Measurements from ENCODE around the gene SH3D21.

SH3D21 gene

DNA sequence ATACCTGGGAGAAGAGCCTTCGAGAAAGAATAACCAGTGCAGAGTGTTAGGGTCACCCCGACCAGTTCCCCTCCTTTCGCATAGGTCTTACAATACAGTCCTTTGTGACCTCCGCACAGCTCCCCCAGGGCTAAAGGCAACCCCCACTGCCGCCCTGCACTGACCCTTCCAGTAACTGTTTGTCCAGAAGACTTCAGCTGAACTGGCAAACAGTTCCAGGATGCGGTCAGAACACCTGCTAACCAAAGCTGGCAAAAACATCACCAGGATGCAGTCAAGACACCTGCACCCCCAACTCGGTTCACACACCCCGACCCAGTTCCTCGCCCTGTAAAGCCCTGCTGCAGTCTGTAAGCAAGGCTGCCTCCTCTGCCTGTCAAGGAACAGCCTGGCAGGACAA is 23.6 kb downstream of the SH3D21 start:
- no peak for DNase-seq (ENCODE audit: low read depth)

DNA sequence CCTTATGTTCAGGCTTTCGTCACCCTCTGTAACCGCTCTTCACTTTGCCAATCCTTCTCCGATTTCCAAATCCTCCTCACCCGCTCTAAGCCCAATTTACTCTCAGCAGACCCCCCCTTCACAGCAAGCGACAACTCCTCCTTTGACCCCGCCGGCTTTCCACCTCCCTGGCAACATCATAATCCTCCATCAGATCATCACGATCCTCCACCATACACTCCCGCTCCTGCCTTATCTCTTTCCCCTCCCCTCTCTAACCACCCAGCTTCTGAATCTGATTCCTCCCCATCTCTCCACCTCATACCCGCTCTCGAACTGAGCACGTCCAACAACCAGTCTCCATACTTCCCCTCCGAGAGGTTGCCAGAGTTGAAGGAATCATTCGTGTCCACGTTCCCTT is 24.8 kb downstream of the SH3D21 start:
- DNase-seq (ENCODE audit: low read depth): no peak

DNA sequence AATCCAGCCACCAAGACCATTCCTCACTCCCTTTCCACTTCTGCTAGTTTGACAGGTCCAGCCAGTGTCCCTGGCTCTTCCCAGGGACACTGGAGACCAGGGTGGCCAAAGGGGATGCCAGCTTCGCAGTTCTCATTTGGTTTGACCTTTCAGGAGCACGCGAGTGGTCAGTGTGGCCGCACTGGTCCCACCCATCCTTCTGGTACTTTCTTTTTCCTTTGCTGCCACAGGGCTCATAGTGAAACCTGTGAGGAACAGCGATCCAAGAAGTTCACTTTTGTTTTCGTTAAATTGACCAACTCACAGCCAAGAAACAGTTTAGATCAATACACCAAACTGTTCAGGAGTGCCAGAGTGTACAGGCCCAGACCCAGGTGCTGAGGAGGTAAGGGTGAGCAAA is 31.7 kb downstream of the SH3D21 start:
- no peak for DNase-seq (ENCODE audit: low read depth)

DNA sequence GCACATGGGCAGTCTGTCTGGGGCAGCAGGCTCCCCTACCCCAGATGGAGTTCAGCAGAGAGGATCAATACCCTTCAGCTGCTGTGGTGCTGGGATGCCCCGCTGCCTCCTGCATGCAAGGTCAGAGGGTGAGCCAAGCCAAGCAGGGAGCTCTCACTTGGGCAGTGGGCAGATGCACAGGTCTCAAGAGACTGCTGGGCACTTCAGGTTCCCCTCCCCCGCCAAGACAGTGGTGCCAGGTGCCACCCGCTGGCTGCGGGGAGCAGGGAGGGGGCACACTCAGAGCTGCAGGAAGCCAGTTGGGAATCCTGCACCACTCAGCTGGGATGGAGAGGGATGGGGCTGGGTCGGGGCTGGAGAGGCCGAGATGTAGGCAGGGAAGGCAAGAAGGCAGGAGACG is 33.0 kb downstream of the SH3D21 start:
- DNase-seq (ENCODE audit: low read depth): no peak

DNA sequence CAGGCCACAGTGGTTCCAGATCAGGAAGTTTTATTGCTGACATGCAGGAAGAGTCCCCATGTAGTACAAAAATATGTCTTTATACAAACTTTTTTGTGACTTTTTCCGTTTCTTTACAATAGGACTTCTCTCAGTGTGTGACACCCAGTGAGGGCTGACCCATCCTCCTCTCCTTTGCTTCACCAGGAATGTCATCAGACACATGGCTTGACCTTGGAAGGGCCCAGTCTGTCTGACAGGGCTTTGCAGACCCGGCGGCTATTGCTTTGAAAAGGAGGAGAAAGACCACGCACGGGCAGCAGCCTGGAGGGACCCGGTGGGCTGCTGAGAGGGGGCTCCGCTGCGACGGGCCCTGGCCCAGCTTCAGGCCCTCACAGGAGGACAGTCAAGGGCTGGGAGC is 33.4 kb downstream of the SH3D21 start:
- no peak for DNase-seq (ENCODE audit: low read depth)

DNA sequence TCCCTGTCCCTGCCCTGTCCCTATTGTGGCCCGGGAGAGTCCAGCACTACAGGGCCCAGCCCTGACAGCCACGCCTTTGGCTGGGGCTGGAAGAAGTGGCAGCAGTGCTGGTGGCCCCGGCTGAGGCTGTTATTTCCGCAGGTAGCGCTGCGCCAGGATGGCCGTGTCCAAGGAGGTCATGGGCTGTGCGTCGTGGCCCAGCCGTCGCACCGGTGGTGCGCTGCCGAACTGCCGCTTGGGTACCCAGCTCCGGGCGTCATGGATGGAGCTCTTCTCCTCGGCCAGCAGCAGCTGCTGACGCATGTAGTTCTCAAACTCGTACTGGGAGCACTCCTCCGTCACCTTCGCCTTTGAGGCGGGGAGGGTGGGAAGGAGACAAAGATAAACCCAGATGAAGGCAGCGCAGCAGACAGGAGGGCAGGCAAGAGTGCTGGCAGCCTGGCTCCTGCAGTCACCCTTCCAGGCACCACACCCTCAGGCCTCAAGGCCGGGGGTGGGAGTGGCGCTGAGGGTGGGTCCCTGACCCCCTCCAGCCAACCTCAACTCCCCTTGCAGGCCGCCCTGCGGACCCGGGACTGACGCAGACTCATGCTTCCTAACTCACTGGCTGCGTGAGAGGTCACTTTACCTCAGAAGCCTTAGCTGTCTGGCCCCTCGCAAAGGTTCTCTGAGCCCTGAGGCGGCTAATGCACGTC is 35.6 kb downstream of the SH3D21 start:
- DNase-seq (ENCODE audit: low read depth): no peak

DNA sequence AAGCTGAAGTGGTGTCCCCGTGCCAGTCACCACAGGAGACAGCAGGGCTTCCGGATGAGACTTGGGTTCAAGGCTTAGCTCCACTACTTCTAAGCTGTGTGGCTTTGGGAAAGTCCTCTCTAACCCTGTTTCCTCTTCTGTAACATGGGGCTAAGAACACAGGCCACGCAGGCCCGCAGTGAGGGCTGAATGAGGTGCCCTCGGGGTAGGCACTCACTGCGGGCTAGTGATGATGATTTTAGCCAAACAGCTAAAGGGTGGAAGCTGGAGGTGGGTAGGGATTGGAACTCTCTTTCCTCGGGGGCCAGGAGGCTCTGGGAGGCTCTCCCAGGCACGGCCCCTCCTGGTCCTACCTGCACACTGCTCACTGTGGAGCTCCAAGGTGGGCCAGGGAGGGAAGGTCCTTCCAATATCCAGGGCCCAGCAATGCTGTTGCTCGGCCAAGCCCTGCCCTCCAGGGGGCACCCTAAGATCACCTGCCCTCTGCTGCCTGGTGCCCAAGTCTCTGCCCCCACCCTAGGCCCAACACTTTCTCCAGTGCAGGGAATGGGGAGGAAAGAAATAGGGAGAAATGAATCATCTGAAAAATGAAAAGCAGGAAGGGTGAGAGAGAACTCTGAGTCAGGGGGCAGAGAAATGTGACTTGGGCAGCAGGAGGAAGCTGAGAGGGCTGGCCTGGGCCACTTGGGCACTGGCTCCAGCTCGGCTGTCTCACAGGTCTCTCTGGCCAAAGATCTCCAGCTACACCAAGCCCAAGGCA is 36.4 kb downstream of the SH3D21 start:
- DNase-seq (ENCODE audit: low read depth): peak; percentile 92

DNA sequence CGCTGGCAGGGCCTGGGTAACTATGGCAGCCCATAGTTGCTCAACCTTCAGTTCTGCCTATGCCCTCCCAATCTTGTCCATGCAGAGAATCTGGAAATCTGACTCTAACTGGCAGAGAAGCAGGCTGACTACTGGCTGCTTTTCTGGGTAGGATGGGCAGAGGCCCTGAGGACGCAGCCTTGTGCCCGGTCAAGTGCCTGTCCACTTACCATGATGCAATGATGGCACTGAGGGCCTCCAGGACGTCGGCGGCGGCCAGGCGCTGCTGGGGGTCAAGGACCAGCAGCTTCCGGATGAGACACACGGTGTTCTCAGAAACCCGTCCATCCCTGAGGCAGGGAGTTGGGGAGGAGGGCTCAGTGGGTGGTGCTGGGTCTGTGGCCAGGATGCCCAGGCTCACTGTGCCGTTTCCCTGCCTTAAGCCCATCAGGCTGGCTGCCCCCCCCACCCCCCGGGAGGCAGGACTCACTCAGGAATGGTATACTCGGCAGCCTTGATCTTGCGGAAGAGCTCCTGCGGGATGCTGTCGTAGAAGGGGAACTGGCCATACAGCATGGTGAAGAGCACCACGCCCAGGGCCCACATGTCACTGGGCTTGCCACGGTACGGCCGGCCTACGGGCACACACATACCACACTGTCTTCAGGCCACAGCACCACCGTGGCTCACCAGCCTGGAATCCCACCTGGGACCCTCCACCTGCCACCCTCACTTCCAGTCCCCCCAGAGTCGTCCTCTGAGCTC is 37.7 kb downstream of the SH3D21 start:
- DNase-seq (ENCODE audit: low read depth): no peak

DNA sequence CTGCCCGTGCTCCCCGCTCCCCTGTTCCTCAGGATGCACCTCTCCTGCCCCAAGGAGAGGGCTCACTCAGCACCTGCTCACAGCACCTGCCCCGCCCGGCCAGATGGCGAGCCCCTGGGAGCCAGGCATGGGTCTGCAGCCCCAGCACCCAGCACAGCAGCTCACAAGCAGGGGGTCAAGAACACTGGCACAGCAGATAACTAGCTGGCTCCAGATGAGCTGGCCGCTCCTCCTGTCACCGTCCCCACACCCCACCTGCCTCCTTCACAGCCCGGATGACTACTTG is 38.2 kb downstream of the SH3D21 start:
- no peak for DNase-seq (ENCODE audit: low read depth)

DNA sequence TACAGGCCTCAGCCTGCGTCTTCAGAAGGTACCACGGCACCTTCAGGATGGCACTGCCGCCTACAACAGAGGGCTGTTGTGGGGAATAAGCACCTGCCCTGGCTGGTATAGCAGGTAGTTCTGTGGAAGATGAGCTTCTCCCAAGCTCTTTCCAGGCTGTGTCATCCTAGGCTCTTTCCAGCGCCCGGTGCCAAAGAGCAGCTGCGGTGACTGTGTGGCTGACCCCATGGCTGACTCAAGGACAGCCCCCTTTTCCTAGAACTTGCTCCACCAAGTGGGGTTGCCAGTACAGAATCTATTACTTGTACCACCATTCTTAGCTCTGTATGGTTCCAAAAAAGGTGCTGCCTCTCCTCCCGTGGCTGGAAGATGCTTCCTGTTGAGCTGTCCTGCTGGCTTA is 39.2 kb downstream of the SH3D21 start:
- DNase-seq (ENCODE audit: low read depth): no peak

DNA sequence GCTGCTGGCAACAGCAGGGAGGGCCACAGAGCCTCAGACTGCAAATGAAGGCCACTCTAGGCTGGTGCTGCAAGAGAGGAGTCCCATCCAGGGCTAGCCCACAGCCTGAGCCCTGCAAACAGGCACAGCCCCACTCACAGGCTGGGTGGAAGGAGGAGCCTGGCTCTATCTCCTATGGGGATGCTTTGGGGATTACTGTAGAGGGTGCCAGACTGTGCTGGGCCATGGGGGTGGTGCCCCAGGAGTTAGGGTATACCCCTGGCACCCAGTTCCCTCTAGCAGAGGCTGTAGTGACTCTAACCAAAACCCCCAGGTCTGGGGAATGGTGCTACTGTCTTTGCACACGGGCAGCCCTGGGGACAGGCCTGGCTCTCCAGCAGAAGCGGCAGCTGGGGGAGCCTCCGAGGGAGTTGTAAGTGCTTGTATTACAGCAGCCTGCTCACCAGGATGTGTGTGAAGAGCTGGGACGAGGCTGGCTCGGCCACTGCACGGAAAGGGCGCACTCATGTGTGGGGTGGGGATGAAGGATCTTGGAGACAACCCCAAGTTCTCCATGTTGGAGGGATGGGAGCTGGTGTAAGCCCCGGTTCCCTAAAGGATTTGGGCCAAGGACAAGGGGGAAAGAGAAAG is 40.7 kb downstream of the SH3D21 start:
- DNase-seq (ENCODE audit: low read depth): no peak

DNA sequence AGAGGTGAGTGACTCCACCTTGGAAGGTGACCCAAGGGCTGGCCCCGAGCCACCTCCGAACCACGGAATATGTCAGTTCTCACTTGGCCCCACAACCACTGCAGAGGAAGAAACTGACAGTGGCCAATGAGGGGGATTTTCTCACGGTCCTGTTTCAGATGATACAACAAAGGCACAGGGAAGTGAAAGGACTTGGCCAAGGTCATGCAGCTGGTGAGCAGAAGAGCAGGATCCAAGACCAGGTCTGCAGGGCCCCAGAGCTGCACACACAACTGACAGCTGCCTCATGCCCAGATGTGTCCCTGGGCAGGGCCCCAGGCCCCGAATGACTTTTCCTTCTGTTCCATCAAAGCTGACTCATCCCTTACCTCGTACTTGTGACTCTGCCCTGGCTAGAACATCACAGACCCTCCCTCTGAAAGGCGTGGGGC is 43.1 kb downstream of the SH3D21 start:
- peak; percentile 84 for DNase-seq (ENCODE audit: low read depth)

DNA sequence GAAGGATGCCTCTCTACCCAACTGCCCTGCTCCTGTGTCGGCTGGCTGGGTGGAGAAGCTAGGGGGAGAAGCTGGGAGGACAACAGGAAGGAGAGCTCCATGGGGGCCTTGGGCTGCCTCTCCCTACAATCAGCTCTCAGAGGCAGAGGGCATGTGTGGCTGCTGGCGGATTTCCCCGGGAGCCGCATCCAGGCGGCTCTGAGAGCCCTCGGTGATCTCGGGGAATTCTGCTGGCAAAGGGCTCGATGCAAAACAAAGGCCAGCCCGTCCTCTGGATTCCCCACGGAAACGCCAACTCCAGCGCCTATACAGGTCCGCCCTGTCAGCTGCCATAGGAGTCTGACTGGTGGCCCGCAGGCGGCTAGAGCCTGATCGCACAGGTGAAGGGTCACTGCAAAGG is 43.7 kb downstream of the SH3D21 start:
- DNase-seq (ENCODE audit: low read depth): no peak

DNA sequence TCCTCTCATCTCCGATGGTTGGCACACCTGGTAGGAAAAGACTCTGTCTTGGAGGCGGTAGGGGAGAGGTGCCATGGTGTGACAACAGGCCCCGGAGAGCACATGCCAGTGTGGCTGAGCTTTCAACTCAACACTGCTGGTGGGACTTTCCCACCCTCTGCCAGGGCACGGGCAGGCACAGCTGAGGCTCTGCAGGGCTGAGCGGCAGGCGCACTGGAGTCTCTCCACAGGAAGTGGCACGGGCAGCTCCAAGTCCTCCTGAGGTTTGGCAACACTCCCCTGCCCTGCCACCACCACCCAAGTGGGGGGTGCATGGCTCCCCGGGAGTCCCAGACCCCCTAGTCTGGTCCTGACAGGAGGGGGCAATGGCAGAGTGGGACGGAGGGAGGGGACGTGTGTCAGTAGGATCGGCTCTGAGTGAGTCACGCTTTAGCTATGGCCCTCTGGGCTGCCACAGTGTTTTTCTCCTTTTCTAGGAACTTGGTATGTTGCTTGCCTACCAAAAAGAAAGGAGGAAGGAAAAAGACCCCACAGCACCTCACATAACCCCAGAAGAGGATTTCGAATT is 44.6 kb downstream of the SH3D21 start:
- DNase-seq (ENCODE audit: low read depth): peak; percentile 95

DNA sequence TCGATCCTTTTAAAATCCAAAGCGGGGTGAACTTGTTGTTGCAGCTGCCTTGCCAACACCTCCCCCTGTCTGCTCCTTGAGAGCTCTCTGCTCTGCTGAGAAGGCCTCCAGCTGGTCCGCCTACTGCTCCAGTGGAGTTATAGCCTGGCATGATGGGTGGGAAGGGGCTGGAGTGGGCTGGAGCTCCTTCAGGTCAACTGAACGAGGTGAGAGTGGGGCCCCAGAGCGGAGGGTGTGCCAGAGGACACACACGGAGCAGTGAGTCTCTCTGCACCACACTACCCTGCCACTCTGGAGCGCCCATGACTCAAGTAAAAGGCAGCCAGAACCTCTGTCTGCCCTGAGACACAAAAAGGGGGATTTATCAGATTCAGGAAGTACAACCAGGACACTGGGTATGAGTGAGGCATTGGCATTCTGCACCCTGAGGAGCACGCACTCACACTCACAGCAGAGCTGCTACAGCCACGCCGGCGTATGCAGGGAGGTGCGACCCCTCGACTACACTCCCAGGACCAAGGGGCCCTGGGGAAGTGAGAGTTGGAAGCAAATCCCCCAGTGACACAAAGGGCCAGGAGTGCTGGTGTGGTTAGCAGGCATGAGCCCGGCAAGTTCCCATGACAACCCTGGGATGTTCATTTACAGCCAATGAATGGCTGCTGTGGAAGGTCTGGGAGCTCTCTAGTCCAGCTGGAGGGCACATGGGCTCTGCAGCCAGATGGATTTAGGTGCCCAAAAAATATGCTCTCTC is 45.2 kb downstream of the SH3D21 start:
- peak; percentile 97 for DNase-seq (ENCODE audit: low read depth)

DNA sequence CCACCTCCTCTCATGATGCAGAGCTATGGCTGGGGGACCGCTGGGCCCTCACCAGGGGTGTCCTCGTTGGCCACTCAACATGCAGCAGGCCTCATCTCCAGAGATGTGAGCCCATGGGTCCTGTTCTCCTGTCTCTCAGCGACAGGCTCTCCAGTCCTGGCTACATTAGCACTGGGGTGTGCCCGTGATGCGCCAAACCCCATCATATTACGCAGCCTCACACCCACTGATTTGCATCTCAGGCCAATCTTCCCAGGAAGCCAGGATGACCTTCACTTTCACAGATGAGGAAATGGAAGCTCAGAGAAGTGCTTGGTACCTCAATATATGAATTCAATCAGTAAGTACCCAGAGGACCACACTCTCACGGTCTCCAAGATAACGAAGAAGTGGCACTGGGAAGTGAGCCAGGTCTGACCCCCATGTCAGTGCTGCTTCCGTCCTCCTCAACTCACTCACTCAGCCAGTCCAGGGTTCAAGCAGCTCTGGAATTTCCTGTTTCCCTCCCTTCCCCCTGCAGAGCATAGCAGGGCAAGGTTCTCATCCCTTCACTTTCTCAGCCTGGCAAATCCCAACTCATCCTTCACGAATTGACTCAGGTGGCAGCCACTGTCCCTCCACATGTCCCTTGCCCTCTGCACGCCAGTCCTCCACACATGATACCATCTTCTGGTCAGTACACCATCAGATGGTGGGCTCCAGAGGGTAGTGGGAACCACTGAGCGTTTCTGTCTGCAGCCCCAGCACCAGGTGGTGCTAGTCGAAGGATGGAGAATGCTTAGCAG is 46.1 kb downstream of the SH3D21 start:
- DNase-seq (ENCODE audit: low read depth): peak; percentile 77

DNA sequence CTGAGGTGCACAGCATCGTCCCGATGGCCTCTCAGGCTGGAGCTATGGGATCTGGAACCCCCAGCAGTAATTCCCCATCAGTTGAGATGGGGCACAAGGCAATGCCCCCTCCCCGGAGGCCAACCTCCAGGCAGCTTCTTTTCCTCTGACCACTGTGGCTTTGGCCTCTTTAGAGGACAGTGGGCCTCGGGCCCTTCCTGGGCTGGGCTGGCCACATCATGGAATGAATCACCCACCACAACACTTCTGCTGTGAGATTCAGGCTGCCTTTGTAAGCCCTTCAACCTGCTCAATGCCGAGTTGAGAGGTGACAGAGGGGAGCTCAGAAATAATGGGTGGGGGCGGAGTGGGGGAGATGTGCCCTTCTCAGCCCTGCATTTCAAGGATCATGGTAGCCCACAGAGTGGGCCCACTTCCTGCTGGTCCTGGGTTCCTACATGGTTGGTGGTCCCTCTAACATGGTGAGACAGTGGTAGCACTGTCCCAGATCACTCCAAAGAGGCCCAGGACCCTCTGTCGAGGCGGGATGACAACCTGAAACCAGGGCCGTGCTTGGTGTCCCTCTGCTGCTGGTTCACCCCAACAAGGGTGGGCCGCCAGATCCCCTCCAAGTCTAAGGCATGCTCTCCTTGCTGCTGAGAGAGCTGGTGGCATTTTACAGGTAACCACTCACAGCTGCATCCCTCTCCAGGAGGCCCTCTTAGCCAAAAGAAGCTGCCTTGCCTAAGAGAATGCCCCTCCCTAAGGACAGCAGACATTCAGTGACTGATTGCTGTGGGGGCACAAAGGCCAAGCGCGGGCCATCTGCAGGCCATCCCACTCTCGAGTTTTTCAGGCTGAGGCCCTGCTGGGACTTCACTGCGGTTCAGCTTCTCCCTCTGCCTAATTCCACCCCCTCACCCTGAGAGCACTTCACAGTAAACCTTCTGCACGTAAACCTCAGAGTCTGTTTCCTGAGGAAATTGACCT is 47.0 kb downstream of the SH3D21 start:
- DNase-seq (ENCODE audit: low read depth): peak; percentile 94

DNA sequence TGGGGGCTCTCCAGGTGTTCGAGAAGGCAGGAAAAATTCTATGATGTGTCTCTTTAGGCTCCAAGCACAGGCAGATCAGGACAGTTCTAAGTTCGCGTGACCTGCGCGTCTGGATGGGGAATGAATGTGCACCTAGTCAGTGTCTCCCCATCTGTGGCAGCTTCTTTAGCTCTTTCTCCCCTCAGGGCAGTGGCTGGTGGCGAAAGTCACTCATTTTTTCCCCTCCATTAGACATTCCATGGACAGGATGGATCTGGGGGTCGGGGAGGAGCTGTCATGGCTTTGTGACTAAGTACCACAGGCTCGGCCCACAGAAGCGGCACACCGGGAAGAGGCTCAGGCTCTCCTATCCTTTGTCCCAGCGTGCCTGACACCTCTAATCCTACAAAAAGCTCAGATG is 48.3 kb downstream of the SH3D21 start:
- DNase-seq (ENCODE audit: low read depth): no peak

DNA sequence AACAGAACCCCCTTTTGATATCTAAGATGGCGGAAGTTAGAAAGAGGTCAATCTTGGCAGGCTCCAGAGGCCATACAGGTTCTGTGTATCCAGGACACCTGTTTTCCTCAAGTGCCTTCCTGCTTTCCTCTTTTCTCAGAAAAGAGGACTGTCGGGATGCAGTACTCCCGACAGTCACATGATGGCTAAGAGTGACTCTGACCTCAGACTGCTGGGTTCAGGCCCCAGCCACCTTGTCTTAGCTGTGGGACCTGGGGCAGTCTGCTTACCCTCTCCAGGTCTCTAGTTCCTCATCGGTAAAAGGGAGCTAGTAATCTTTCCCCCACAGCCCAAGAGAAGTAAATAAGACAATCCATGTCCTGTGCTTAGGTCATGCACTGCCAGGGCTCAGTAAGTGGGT is 49.6 kb downstream of the SH3D21 start:
- no peak for DNase-seq (ENCODE audit: low read depth)
